Neural crest cell (in vitro differentiated cells): ENCODE results near the gene LRTM2. TPM values are rescaled to one million over a fixed set of nuclear protein-coding genes. Genes with fewer than 3 reads are reported as not detected.

Experiments
- DNase-seq: peaks from one replicate; pipeline ENCODE4 v3.0.0; 2021; ENCODE audit warnings: low read depth, mixed read lengths, low spot score
- H3K27ac Mint-ChIP-seq: one replicate; pipeline ENCODE4 v1.8.0; 2021; ENCODE audit warnings: mild to moderate bottlenecking, mixed read lengths; ENCODE audit not compliant: unreplicated experiment
- H3K27me3 Mint-ChIP-seq: 2 replicates; pipeline ENCODE4 v1.8.0; 2021; ENCODE audit warnings: low read depth, mild to moderate bottlenecking, mixed read lengths
- H3K36me3 Mint-ChIP-seq: 2 replicates; pipeline ENCODE4 v1.8.0; 2021; ENCODE audit warnings: low read depth, mild to moderate bottlenecking, mixed read lengths
- H3K4me1 Mint-ChIP-seq: 2 replicates; pipeline ENCODE4 v1.8.0; 2021; ENCODE audit warnings: mixed read lengths
- H3K4me3 Mint-ChIP-seq: one replicate; pipeline ENCODE4 v1.8.0; 2021; ENCODE audit warnings: mild to moderate bottlenecking, mixed read lengths
- H3K9me3 Mint-ChIP-seq: 2 replicates; pipeline ENCODE4 v1.8.0; 2021; ENCODE audit warnings: mixed read lengths
- CTCF ChIP-seq: fragments of 200-600 bp; sonication (generic); conservative IDR thresholded peaks from 2 replicates; pipeline ENCODE4 v1.5.0; 2021; ENCODE audit warnings: antibody characterized with exemption, mild to moderate bottlenecking
- total RNA-seq: library from RNA; stranded (reverse); gene quantifications from 2 replicates; pipeline ENCODE4 v1.2.1, GENCODE V29; 2021

The LRTM2 gene
- total RNA-seq, 1 donor from 2014 or later, result 0.19 TPM

- Mint-ChIP-seq H3K27ac (no peak overlapping the region), H3K27me3 (peaks cover 2% of the 10 kb centered on the region), H3K9me3 (no peaks in the 10 kb centered on the region), H3K36me3 (no peaks in the 10 kb centered on the region), H3K4me1 (peaks cover 14% of the 10 kb centered on the region), H3K4me3 (no peak overlapping the region)
- DNase-seq, result no peak
- no peak for TF ChIP-seq CTCF
Measured at GRCh38 chr12:1870998-1871917, 50.9 kb downstream of the LRTM2 start.

GRCh38 chr12:1872001-1872400, 51.6 kb downstream of the LRTM2 start:
- no peak for TF ChIP-seq CTCF
- peaks cover 15% of the 10 kb centered on the region for H3K4me1 Mint-ChIP-seq

GRCh38 chr12:1872448-1872847, 52.1 kb downstream of the LRTM2 start:
- TF ChIP-seq CTCF, result no peak
- no peak for DNase-seq
- no peak overlapping the region for H3K4me3 Mint-ChIP-seq
- no peaks in the 10 kb centered on the region for H3K36me3 Mint-ChIP-seq
- H3K27me3 Mint-ChIP-seq, result peaks cover 2% of the 10 kb centered on the region
- H3K9me3 Mint-ChIP-seq, result no peaks in the 10 kb centered on the region
- H3K27ac Mint-ChIP-seq, result no peak overlapping the region
- peaks cover 15% of the 10 kb centered on the region for H3K4me1 Mint-ChIP-seq

More at GRCh38 chr12:1872001-1872400, 51.6 kb downstream of the LRTM2 start:
- Mint-ChIP-seq H3K9me3 (no peaks in the 10 kb centered on the region), H3K27me3 (peaks cover 2% of the 10 kb centered on the region), H3K27ac (no peak overlapping the region), H3K36me3 (no peaks in the 10 kb centered on the region), H3K4me3 (no peak overlapping the region)
- DNase-seq, result no peak

- Mint-ChIP-seq H3K27ac (no peak overlapping the region), H3K4me1 (peaks cover 15% of the 10 kb centered on the region), H3K9me3 (no peaks in the 10 kb centered on the region), H3K27me3 (peaks cover 2% of the 10 kb centered on the region), H3K4me3 (no peak overlapping the region), H3K36me3 (no peaks in the 10 kb centered on the region)
- no peak for TF ChIP-seq CTCF
- no peak for DNase-seq
Measured at GRCh38 chr12:1873531-1874510, 53.5 kb downstream of the LRTM2 start.

- no peak for TF ChIP-seq CTCF
- Mint-ChIP-seq H3K36me3 (no peaks in the 10 kb centered on the region), H3K9me3 (no peaks in the 10 kb centered on the region), H3K27ac (no peak overlapping the region), H3K27me3 (no peaks in the 10 kb centered on the region), H3K4me1 (peaks cover 15% of the 10 kb centered on the region), H3K4me3 (no peak overlapping the region)
- no peak for DNase-seq
Measured at GRCh38 chr12:1875608-1876007, 55.2 kb downstream of the LRTM2 start.
